8988T (cell line): ENCODE results near the gene ATXN2.
A peak's percentile ranks its signal among the peaks of the same experiment; 100 is the strongest.
"Not testable (repeated sequence)": the region's sequence is repeated elsewhere in the genome, so short reads cannot be mapped to it uniquely, and the experiment has no call there.

Source experiments
- DNase-seq: peaks from one replicate; pipeline ENCODE4 v3.0.0; 2011

ATXN2 gene

GRCh38 chr12:111413442-111414086 is 185.6 kb downstream of the ATXN2 start:
- DNase-seq: no peak

- DNase-seq: no peak
These were observed 186.2 kb downstream of the ATXN2 start for GRCh38 chr12:111412830-111413441.

GRCh38 chr12:111412007-111412829 is 186.9 kb downstream of the ATXN2 start:
- DNase-seq: no peak

GRCh38 chr12:111411185-111411764 is 187.8 kb downstream of the ATXN2 start:
- DNase-seq: no peak

- peak; percentile 45 for DNase-seq
These were observed 188.5 kb downstream of the ATXN2 start for GRCh38 chr12:111410431-111411184.

GRCh38 chr12:111409780-111410430 is 189.2 kb downstream of the ATXN2 start:
- DNase-seq: peak; percentile 60

GRCh38 chr12:111409403-111409779 is 189.7 kb downstream of the ATXN2 start:
- peak; percentile 54 for DNase-seq

GRCh38 chr12:111408686-111409402 is 190.3 kb downstream of the ATXN2 start:
- no peak for DNase-seq

GRCh38 chr12:111408116-111408440 is 191.0 kb downstream of the ATXN2 start:
- DNase-seq: no peak

GRCh38 chr12:111407377-111408115 is 191.6 kb downstream of the ATXN2 start:
- DNase-seq: no peak

GRCh38 chr12:111406474-111407376 is 192.4 kb downstream of the ATXN2 start:
- DNase-seq: no peak

- peak; percentile 69 for DNase-seq
These were observed 193.1 kb downstream of the ATXN2 start, which contains the start of gene SH2B3 for GRCh38 chr12:111405859-111406473. TSS of gene SH2B3 (plus strand) at chr12:111405923. CDS start at chr12:111418146, 12,223 bp downstream.

- DNase-seq: peak; percentile 98
These were observed 193.8 kb downstream of the ATXN2 start for GRCh38 chr12:111405149-111405858.

- DNase-seq: no peak
These were observed 194.6 kb downstream of the ATXN2 start for GRCh38 chr12:111404362-111405148.

- not testable (repeated sequence) for DNase-seq
These were observed 196.7 kb downstream of the ATXN2 start for GRCh38 chr12:111402490-111402824.
